Fibroblast of peridontal ligament (primary cell): ENCODE measurements around the gene ASAP2.

Source experiments
- DNase-seq: peaks from one replicate; pipeline ENCODE4 v3.0.0-alpha.2; 2010; ENCODE audit errors: extremely low read depth

Gene ASAP2

DNA sequence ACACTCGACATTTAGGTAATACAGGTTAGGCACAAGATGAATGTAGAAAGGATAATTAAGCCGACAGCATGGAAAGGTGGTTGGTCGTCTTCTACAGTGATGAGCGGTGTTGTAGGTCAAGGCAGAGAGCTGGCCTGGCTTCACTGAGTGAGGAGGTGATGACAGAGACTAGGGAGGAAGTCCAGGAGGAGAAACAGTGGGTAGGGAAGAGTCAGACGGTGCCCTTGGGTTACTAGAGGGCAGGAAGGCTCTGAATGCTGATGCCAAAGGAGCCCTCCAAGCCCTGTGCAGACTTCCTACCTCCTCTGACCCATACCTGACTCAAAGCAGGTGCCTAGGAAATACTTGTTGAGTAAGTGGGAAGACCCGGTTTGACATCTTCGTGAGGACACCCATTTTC, 116.0 kb downstream of the ASAP2 start:
- DNase-seq, result no peak

GRCh38 chr2:9325428-9325827, 118.8 kb downstream of the ASAP2 start:
- no peak for DNase-seq

GRCh38 chr2:9326975-9327374, 120.4 kb downstream of the ASAP2 start:
- peak; percentile 15 for DNase-seq

DNA sequence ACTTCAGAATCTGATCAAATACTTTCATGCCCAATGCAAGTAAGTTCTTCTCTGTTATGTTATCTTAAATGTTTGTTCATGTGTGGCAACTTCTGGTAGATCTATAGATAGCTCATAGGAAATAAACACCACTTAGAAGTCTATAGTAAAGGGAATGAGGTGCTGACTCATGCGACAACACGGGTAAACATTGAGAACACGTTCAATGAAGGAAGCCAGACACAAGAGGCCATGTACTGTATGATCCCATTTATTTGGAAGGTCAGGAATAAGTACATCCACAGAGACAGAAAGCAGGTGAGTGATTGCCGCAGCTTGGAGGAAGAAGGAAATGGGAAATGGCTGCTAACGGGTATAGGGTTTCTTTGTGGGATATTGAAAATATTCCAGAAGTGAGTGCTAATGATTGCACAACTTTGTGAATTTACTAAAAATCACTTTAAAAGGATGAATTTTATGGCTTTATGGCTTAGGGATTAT, 121.3 kb downstream of the ASAP2 start:
- DNase-seq, result no peak

- DNase-seq, result no peak
Measured at GRCh38 chr2:9328931-9329330, 122.3 kb downstream of the ASAP2 start.

DNA sequence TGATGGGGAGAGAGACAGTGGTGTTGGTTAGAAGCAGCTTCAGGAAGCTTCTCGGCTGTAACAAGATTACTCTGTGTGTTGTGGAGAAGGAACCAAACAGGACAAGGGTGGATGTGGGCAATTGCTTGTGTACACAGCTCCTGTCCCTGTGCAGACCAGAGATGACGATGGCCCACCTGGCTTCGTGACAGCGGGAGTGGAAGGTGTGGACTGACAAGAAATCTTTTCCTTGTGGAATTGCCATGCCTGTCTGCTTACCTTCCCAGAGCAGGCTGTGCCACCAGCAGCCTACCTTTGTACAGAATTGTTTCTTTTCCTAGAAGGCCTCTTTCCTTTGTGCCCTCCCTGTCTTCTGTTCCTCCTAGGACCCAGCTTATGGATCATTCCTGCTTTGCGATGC, 122.9 kb downstream of the ASAP2 start:
- DNase-seq, result no peak

- DNase-seq, result no peak
Measured at GRCh38 chr2:9330612-9331270, 124.1 kb downstream of the ASAP2 start.

DNA sequence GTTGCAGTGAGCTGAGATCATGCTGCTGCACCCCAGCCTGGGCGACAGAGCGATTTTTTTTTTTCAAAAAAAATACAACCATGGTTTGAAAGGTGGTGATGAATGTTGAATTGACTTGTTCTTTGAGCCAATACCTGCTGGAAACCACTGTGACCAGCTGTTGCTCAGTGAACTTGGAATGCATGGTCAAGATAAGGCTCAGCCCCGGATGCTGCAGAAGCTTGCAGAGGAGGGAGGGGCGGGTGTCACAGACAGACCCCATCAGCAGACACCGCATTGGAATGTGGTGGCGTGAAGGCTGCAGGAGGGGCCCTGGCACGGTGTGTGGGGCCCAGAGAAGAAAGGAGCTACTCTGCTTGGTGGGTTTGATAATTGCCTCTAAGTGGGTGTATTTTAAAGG, 125.1 kb downstream of the ASAP2 start:
- no peak for DNase-seq

DNA sequence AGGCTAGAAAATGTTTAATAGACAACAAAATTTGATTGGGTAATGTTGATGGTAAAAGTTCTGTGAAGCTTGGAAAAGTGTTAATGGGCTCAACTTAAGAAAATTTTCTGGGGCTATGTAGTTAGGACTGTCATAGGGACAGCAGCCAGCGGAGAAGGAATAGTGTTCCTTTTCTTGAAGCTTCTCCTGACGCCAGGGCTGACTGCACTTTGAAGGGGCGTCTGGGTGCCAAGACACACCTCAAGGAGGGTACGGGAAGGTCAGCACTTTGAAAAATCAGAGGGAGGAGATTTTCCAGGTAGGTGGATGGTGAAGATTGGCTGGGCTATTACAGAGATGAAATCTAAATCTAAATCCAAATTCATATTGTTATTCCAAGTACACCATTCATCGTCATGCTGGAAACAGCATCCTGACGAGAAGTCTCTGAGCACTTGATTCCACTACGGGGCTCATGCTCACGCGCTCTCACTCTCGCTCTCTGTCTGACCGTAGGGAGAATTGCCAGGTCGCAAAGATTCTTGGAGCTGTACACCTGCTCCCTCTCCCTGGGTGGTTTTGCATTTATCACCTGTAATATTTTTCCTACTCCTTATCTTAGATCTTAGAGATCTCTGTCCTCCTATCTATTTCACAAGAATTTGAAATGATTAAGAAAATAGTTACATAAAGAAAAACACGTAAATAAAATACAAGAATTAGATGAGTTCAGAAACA, 125.7 kb downstream of the ASAP2 start:
- DNase-seq, result no peak

- DNase-seq, result no peak
Measured at GRCh38 chr2:9332853-9333245, 126.2 kb downstream of the ASAP2 start.

- DNase-seq, result peak; percentile 87
Measured at GRCh38 chr2:9333591-9334171, 127.1 kb downstream of the ASAP2 start.

DNA sequence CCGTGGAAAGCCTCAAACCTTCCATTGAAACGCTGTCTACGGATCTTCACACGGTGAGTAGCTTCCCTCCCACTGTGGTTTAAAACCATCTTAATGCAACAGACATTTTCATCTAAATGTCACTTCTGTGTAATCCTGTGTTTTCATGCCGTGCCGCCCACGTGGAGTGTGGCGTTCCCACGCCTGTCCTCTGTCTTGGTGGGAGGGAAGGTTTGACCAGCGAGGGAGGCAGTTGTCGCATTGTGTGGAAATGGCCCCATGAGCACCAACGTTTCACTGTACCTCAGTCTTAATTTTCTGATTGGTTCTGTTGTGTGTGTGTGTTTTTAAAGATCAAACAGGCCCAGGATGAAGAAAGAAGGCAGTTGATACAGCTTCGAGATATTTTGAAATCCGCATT, 128.1 kb downstream of the ASAP2 start:
- DNase-seq, result no peak

GRCh38 chr2:9335322-9335832, 128.8 kb downstream of the ASAP2 start:
- no peak for DNase-seq

- no peak for DNase-seq
Measured at GRCh38 chr2:9336241-9336575, 129.6 kb downstream of the ASAP2 start.

- peak; percentile 96 for DNase-seq
Measured at GRCh38 chr2:9336576-9337314, 130.1 kb downstream of the ASAP2 start.

DNA sequence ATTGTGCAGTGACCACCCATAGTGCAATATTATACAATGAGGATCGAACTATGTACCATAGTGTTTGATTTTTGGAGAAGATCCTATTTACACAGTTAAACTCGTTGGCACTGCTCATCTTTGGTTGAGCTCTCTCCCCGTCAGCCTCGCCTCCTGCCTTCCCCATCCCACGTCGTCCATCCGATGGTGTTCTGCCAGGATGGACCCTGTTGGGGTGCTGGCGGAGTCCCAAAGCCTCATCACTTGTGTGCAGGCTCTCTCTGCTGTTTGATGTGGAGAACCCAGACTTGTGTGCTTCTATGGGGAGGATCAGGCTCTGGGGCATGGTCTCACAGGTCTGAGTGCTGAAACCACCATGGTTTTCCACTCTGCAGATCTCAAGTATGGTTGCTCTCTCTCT, 131.3 kb downstream of the ASAP2 start:
- no peak for DNase-seq

- DNase-seq, result no peak
Measured at GRCh38 chr2:9341337-9341887, 134.8 kb downstream of the ASAP2 start.

DNA sequence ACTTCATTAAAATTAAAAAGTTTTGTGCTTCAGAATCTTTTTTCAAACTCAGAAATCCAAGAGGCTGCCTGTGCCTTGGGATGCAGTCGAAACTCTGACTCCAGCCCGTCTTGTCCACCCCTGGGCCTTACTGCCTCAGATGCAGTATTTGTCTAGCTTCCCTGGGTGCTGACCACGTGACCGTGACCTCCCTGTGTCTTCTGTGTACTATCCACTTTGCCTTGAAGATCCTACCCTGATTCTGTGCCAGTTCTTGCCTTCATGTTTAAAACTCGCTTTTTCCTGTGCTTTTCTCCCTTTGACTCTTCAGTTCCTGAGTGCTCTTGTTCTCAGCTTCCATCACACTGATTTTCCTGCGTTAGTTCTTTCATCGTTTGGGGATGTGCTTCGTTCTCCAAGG, 136.0 kb downstream of the ASAP2 start:
- DNase-seq, result no peak

DNA sequence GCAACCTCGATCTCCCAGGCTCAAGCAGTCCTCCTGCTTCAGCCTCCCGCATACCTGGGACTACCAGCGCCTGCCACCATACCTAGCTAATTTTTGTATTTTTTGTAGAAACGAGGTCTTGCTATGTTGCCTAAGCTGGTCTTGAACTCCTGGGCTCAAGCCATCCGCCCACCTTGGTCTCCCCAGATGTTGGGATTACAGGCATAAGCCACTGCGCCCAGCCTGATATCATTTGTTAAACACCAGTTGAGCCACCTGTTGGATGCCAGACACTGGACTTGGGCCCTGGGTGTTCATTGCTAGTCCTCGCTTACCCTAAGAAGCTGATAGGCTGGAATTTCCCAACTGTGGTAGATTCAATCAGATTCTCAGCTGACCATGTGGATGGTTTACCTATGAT, 136.9 kb downstream of the ASAP2 start:
- DNase-seq, result no peak

DNA sequence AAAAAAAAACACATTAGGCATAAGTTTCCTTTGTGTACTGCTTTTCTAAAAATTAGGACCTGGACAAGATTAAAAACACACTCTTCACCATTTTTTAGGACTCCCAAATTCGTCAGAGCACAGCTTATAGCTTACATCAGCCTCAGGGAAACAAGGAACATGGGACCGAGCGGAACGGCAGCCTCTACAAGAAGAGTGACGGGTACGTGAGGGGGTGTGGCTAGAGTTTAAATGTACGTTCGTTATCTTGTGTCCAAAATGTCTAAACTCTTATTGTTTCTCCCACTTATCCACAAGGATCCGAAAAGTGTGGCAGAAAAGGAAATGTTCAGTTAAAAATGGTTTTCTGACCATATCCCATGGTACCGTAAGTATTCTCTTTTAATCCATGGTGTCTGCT, 137.8 kb downstream of the ASAP2 start:
- no peak for DNase-seq

GRCh38 chr2:9345343-9345742, 138.7 kb downstream of the ASAP2 start:
- DNase-seq, result no peak

- no peak for DNase-seq
Measured at GRCh38 chr2:9345997-9346396, 139.4 kb downstream of the ASAP2 start.
